Erythroblast (primary cell): Measurements from ENCODE around the gene MYO1B.

ENCODE experiments used
- GATA1 ChIP-seq: IDR thresholded peaks from 2 replicates; pipeline ENCODE4 v1.6.1; 2011; ENCODE audit warnings: low read depth, mild to moderate bottlenecking, control low read depth, low read length, moderate library complexity
- POLR2A ChIP-seq: IDR thresholded peaks from 2 replicates; pipeline ENCODE4 v1.6.1; 2011; ENCODE audit warnings: mild to moderate bottlenecking, low read length

GRCh38 chr2:191316246-191316994 lies 71.2 kb downstream of the MYO1B start:
- no peak for TF ChIP-seq POLR2A
- TF ChIP-seq GATA1, result no peak
